Left lobe of liver (tissue), 2 donors: ENCODE measurements around the gene POLA2. TPM values are rescaled to one million over a fixed set of nuclear protein-coding genes. Genes with fewer than 3 reads are reported as not detected.
"Not testable (repeated sequence)": the region's sequence is repeated elsewhere in the genome, so short reads cannot be mapped to it uniquely, and the experiment has no call there.

ENCODE experiments used
- ATAC-seq: fragments of 200-7000 bp; cut with Tn5 transposase; one replicate; pipeline ENCODE4 v1.9.1; 2020; ENCODE audit warnings: mild to moderate bottlenecking, moderate library complexity
- DNase-seq: peaks from one replicate; pipeline ENCODE4 v3.0.0-alpha.2; 2020; ENCODE audit warnings: low spot score
- total RNA-seq: library from RNA; stranded (reverse); gene quantifications from one replicate; pipeline ENCODE4 v1.2.1, GENCODE V29; 2021
- donor health status: DM: no; HTN: no; CAD: no; lungs with moderate emphysema.
- donor health status: DM: no; HTN: yes; CAD: no.

Gene POLA2
- total RNA-seq, 1 donor from 2014 or later, result 3.3 TPM

GRCh38 chr11:65241692-65242091 lies 20.1 kb upstream of the POLA2 start:
- DNase-seq (no peak), ATAC-seq (no peak)

- DNase-seq, result no peak
- ATAC-seq, result no peak
These were observed 19.4 kb upstream of the POLA2 start for GRCh38 chr11:65242389-65242788.

- DNase-seq, result no peak
- ATAC-seq, result no peak
These were observed 18.0 kb upstream of the POLA2 start for GRCh38 chr11:65243797-65244196.

- peak; percentile 62 for ATAC-seq
- DNase-seq, result not testable (repeated sequence)
These were observed 16.7 kb upstream of the POLA2 start for GRCh38 chr11:65245046-65245445.

- no peak for ATAC-seq
- no peak for DNase-seq
These were observed 15.3 kb upstream of the POLA2 start for GRCh38 chr11:65246506-65246905.

GRCh38 chr11:65248184-65248710 lies 13.5 kb upstream of the POLA2 start:
- not testable (repeated sequence) for ATAC-seq, DNase-seq

- DNase-seq (no peak), ATAC-seq (no peak)
These were observed 10.3 kb upstream of the POLA2 start for GRCh38 chr11:65251476-65251875.

GRCh38 chr11:65254724-65255123 lies 7.0 kb upstream of the POLA2 start:
- ATAC-seq (no peak), DNase-seq (no peak)

GRCh38 chr11:65258988-65259387 lies 2.8 kb upstream of the POLA2 start:
- no peak for ATAC-seq

GRCh38 chr11:65260302-65260701 lies 1.5 kb upstream of the POLA2 start:
- no peak for ATAC-seq
- DNase-seq, result no peak

More at GRCh38 chr11:65258988-65259387, 2.8 kb upstream of the POLA2 start:
- DNase-seq, result no peak

GRCh38 chr11:65260756-65261590 lies 789 bp upstream of the POLA2 start:
- no peak for ATAC-seq
- no peak for DNase-seq

- ATAC-seq, result peak; percentile 73
- DNase-seq, result no peak
These were observed 569 bp downstream of the POLA2 start for GRCh38 chr11:65262381-65262680.

- ATAC-seq (no peak), DNase-seq (no peak)
These were observed 1.0 kb downstream of the POLA2 start for GRCh38 chr11:65262776-65263175.

GRCh38 chr11:65264747-65265146 lies 3.0 kb downstream of the POLA2 start:
- ATAC-seq, DNase-seq: not testable (repeated sequence)

GRCh38 chr11:65266210-65266609 lies 4.4 kb downstream of the POLA2 start:
- ATAC-seq (no peak), DNase-seq (no peak)

- ATAC-seq, result peak; percentile 96
- peak; percentile 85 for DNase-seq
These were observed 13.2 kb downstream of the POLA2 start for GRCh38 chr11:65274735-65275682.

- DNase-seq (no peak), ATAC-seq (peak; percentile 77)
These were observed 14.1 kb downstream of the POLA2 start for GRCh38 chr11:65275906-65276305.

GRCh38 chr11:65277631-65278277 lies 16.0 kb downstream of the POLA2 start:
- DNase-seq, result no peak

GRCh38 chr11:65278356-65278755 lies 16.6 kb downstream of the POLA2 start:
- ATAC-seq (no peak), DNase-seq (no peak)

More at GRCh38 chr11:65277631-65278277, 16.0 kb downstream of the POLA2 start:
- ATAC-seq, result no peak

- DNase-seq (no peak), ATAC-seq (no peak)
These were observed 17.5 kb downstream of the POLA2 start for GRCh38 chr11:65279279-65279678.
